ENCODE measurements around the gene ENO1. TPM values are rescaled to one million over a fixed set of nuclear protein-coding genes. Genes with fewer than 3 reads are reported as not detected.

Gene ENO1
- total and polyA plus RNA-seq, 2 of the 8 experiments (the other 6 are each of a cell fraction or from before 2014, with no cell fraction given) = 1,763 to 2,117 TPM

GRCh38 chr1:8883491-8883890 lies 5.0 kb upstream of the ENO1 start:
- DNase-seq (ENCODE audit: low read depth in 1 of 2, low spot score in 2 of 2) = no peak

More at GRCh38 chr1:8883491-8883890, 5.0 kb upstream of the ENO1 start:
- Histone ChIP-seq H3K56ac (replicated peaks; ENCODE audit: insufficient read length, low read depth, low read length) (no peak overlapping the region), H3K23ac (ENCODE audit: insufficient read length) (no peak overlapping the region), H2BK12ac (ENCODE audit: low read depth, low read length) (no peak overlapping the region), H2BK120ac (replicated peaks; ENCODE audit: low read depth, low read length) (no peak overlapping the region), H3K4me3 (ENCODE audit: extremely low read depth in 1 of 4, insufficient read depth in 2 of 4, low read depth in 3 of 4, low read length in 4 of 4) (no peak overlapping the region), H3K27ac (ENCODE audit: low read depth, low read length) (no peak overlapping the region), H3K14ac (ENCODE audit: insufficient read length) (no peak overlapping the region), H4K8ac (ENCODE audit: extremely low read depth, insufficient read depth, low read length) (no peak overlapping the region), H2BK15ac (ENCODE audit: low read length) (no peak overlapping the region), H3K9me3 (ENCODE audit: insufficient read depth in 2 of 2, low read depth in 1 of 2, low read length in 1 of 2) (no peaks in the 10 kb centered on the region), H2BK20ac (ENCODE audit: low read length) (no peak overlapping the region), H3K23me2 (ENCODE audit: low read depth, low read length) (no peaks in the 10 kb centered on the region), H3K27me3 (replicated peaks in 1 of 4; ENCODE audit: control insufficient read depth in 3 of 4, extremely low read depth in 1 of 4, insufficient read depth in 3 of 4, low read length in 3 of 4) (no peaks in the 10 kb centered on the region), H3K36me3 (ENCODE audit: control insufficient read depth in 2 of 4, insufficient read depth in 4 of 4, low read length in 3 of 4) (no peaks in the 10 kb centered on the region), H4K20me1 (replicated peaks in 1 of 2; ENCODE audit: control insufficient read depth in 1 of 2, insufficient read depth in 2 of 2, low read length in 2 of 2) (peaks cover 0 to 1% of the 10 kb centered on the region in 2 experiments), H2BK5ac (ENCODE audit: low read depth, low read length) (no peak overlapping the region), H3K4me1 (replicated peaks in 1 of 4; ENCODE audit: control insufficient read depth in 3 of 4, insufficient read depth in 4 of 4, low read length in 3 of 4) (peaks cover 0 to 12% (median 7%) of the 10 kb centered on the region in 4 experiments; a peak in 5 of 7 replicates), H4K5ac (ENCODE audit: insufficient read length, low read depth, low read length) (no peak overlapping the region), H3K79me1 (ENCODE audit: low read depth, low read length) (no peaks in the 10 kb centered on the region), H3K4me2 (ENCODE audit: insufficient read depth in 1 of 2, low read depth in 2 of 2, low read length in 2 of 2) (no peak overlapping the region), H3K9ac (replicated peaks in 1 of 4; ENCODE audit: extremely low read depth in 1 of 4, low read depth in 3 of 4, low read length in 3 of 4) (no peak overlapping the region), H2AK5ac (ENCODE audit: low read depth, low read length) (no peak overlapping the region), H2AFZ (ENCODE audit: low read length) (no peak overlapping the region), H3K79me2 (ENCODE audit: control insufficient read depth in 1 of 2, insufficient read depth in 2 of 2, low read length in 2 of 2) (peaks cover 0 to 3% of the 10 kb centered on the region in 2 experiments; a peak in 1 of 4 replicates), H4K91ac (replicated peaks; ENCODE audit: insufficient read length, low read length) (no peak overlapping the region), H3K4ac (replicated peaks; ENCODE audit: insufficient read length, low read depth, low read length) (no peak overlapping the region), H3K18ac (ENCODE audit: extremely low read depth, low read length) (no peak overlapping the region)
- FAIRE-seq = no peak
- ChIA-PET CTCF (ENCODE audit: partially characterized antibody) (interaction anchor here (1.2 to 9.0 kb wide), 4 partner anchors 19 to 79 kb away, joined by 3 to 59 read pairs (median 5); no protein-coding TSS in a partner anchor), POLR2A (ENCODE audit: partially characterized antibody) (interaction anchor here (1.7 to 29.3 kb wide), 2 partner anchors 9 to 30 kb away, joined by 9 to 880 read pairs; no protein-coding TSS in a partner anchor)
- TF ChIP-seq EGR1 (IDR thresholded peaks at IDR 0.05; ENCODE audit: borderline replicate concordance, low read depth, low read length) (no peak), E2F6 (IDR thresholded peaks at IDR 0.05) (no peak), RAD21 (IDR thresholded peaks at IDR 0.05 in 1 of 2, conservative IDR thresholded peaks at IDR 0.05 in 1 of 2; ENCODE audit: low read depth in 2 of 2, low read length in 2 of 2) (no peak), BRCA1 (IDR thresholded peaks at IDR 0.05; ENCODE audit: low read depth, low read length) (no peak), HDAC6 (IDR thresholded peaks at IDR 0.05; ENCODE audit: low read depth, low read length) (no peak), TCF12 (IDR thresholded peaks at IDR 0.05; ENCODE audit: low read depth, low read length) (no peak), EZH2 (IDR thresholded peaks at IDR 0.05; ENCODE audit: low read depth, low read length, severe bottlenecking) (no peak), ZNF274 (IDR thresholded peaks at IDR 0.05; ENCODE audit: borderline replicate concordance, extremely low read depth, low read length) (no peak)
- WGBS, 2 experiments (ENCODE audit: extremely low coverage in 1 of 2, insufficient coverage in 1 of 2, insufficient read length in 1 of 2, insufficient replicate concordance in 2 of 2, low coverage in 1 of 2, low lambda C conversion rate in 2 of 2, missing lambda C conversion rate in 1 of 2) = 71% methylated on average over 3 of the region's 3 CpGs; no CpG with 5 or more reads in 1 of the 2 experiments

All from H1 (cell line).